Colon (tissue), 2 donors: ENCODE results near the gene SCEL.

Source experiments
- FAIRE-seq: peaks from 2 replicates; lab custom pipeline; 2012; peaks lifted over from hg19 to GRCh38; lab: Jason Lieb, UNC
- donor health status: control.
- donor health status: control.

The SCEL gene

GRCh38 chr13:77521595-77522367 is 13.7 kb upstream of the SCEL start:
- FAIRE-seq = no peak

- FAIRE-seq = no peak
These were observed 13.1 kb upstream of the SCEL start for GRCh38 chr13:77522444-77522843.

- no peak for FAIRE-seq
These were observed 12.1 kb upstream of the SCEL start for GRCh38 chr13:77523386-77523785.

- no peak for FAIRE-seq
These were observed 11.4 kb upstream of the SCEL start for GRCh38 chr13:77523834-77524728.

- no peak for FAIRE-seq
These were observed 7.1 kb upstream of the SCEL start for GRCh38 chr13:77528414-77528813.

GRCh38 chr13:77528834-77529500 is 6.5 kb upstream of the SCEL start:
- FAIRE-seq = no peak

- no peak for FAIRE-seq
These were observed 6.0 kb upstream of the SCEL start for GRCh38 chr13:77529501-77529840.

GRCh38 chr13:77530875-77531274 is 4.6 kb upstream of the SCEL start:
- FAIRE-seq = no peak

- FAIRE-seq = no peak
These were observed 2.5 kb upstream of the SCEL start for GRCh38 chr13:77532983-77533382.

- FAIRE-seq = no peak
These were observed 1.4 kb upstream of the SCEL start for GRCh38 chr13:77533875-77534788.

- no peak for FAIRE-seq
These were observed 852 bp downstream of the SCEL start for GRCh38 chr13:77536358-77536757.

GRCh38 chr13:77537289-77537919 is 1.9 kb downstream of the SCEL start:
- no peak for FAIRE-seq

- no peak for FAIRE-seq
These were observed 8.2 kb downstream of the SCEL start for GRCh38 chr13:77543711-77544110.

- no peak for FAIRE-seq
These were observed 8.8 kb downstream of the SCEL start for GRCh38 chr13:77544355-77544754.

- FAIRE-seq = no peak
These were observed 9.3 kb downstream of the SCEL start for GRCh38 chr13:77544758-77545338.

- FAIRE-seq = no peak
These were observed 10.3 kb downstream of the SCEL start for GRCh38 chr13:77545626-77546412.

GRCh38 chr13:77548095-77548494 is 12.6 kb downstream of the SCEL start:
- no peak for FAIRE-seq

GRCh38 chr13:77548594-77548993 is 13.1 kb downstream of the SCEL start:
- FAIRE-seq = no peak

- FAIRE-seq = no peak
These were observed 18.6 kb downstream of the SCEL start for GRCh38 chr13:77554069-77554468.

- no peak for FAIRE-seq
These were observed 19.7 kb downstream of the SCEL start for GRCh38 chr13:77555246-77555645.
